ENCODE data around the gene ZBTB2.
"Not testable (repeated sequence)": the region's sequence is repeated elsewhere in the genome, so short reads cannot be mapped to it uniquely, and the experiment has no call there.

ZBTB2 gene

DNA sequence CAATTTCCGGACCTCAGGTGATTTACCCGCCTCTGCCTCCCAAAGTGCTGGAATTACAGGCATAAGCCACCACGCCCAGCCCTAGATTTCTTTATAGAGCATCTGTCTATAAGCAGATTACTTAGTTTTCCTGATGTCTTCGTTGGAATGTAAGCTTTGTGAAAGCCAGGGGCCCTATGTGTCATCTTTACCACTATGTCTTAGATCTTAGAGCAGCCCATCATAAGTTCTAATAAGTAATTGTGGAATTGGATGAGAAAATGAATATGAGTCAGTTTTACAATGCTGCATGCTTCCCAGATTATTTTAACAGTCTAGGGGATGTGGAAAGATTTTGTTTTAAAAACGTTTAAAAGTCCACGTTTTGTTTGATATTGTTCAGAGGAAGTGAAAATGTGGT lies 9.1 kb upstream of the ZBTB2 start:
- no peak for DNase-seq (ENCODE audit: low read depth)

- DNase-seq (ENCODE audit: low read depth), result no peak
Observed at GRCh38 chr6:151399679-151400078, 8.3 kb upstream of the ZBTB2 start.

GRCh38 chr6:151393410-151393809 lies 2.1 kb upstream of the ZBTB2 start:
- no peak for DNase-seq (ENCODE audit: low read depth)

GRCh38 chr6:151392427-151392826 lies 1.1 kb upstream of the ZBTB2 start:
- no peak for DNase-seq (ENCODE audit: low read depth)

DNA sequence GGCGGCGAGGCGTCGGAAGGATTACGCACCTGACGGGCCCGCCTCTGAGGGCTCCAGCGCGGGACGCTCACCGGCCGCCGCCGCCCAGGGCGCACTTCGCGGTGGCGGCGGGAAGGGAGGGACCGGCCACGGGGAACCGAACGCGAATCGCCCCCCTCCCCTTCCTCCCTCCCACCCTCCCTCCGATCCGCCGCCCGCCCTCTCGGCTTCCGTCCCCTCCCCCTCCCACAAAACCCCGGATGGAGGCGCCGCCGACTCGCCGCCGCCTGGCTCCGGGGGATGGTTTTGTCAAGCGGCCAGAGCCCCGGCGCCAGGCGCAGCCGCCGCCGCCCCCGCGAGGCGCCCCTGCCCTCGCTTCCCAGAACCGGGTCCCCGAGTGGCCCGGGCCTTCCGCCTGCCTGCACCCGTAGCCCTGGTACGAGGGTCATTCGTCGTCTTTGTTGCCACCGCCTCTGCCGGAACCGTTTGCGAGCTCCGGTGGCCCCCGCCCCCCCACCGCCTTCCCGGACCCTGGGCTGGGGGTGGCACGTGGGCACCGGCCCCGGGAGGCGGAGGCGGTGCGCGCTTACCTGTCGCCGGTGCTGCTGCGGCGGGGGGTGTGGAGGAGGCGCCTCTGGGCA lies 398 bp downstream of the ZBTB2 start:
- DNase-seq (ENCODE audit: low read depth), result peak; percentile 65

- peak; percentile 93 for DNase-seq (ENCODE audit: low read depth)
Observed at GRCh38 chr6:151390276-151390850, 996 bp downstream of the ZBTB2 start.

GRCh38 chr6:151389618-151390275 lies 1.6 kb downstream of the ZBTB2 start:
- DNase-seq (ENCODE audit: low read depth), result no peak

DNA sequence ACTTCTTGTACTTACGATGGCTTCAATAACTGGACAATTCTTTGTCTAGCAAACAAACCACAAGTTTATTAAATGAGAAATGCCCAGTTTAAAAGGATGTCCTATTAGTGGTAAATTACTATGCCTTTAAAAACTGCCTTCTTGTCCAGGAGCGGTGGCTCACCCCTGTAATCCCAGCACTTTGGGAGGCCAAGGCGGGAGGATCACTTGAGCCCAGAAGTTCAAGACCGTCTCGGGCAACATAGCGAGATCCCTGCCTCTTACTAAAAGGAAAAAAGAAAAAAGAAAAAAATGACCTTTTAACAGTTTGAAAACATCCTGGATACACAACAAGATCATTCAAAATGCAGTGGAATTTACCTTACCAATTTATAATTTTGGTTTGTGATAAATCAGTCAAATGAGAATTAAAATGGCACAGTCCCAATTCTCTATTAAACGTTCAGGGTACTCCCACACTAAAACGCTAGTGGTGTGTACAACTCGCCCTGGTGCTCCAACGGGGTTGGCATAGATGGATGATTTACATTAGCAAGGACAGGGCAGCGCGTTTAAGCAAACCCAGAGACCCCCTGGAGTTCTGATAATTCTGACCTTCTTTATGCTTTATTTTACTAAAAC lies 2.3 kb downstream of the ZBTB2 start:
- DNase-seq (ENCODE audit: low read depth), result no peak

GRCh38 chr6:151388236-151388635 lies 3.1 kb downstream of the ZBTB2 start:
- DNase-seq (ENCODE audit: low read depth), result no peak

GRCh38 chr6:151387175-151387970 lies 4.0 kb downstream of the ZBTB2 start:
- DNase-seq (ENCODE audit: low read depth), result no peak

DNA sequence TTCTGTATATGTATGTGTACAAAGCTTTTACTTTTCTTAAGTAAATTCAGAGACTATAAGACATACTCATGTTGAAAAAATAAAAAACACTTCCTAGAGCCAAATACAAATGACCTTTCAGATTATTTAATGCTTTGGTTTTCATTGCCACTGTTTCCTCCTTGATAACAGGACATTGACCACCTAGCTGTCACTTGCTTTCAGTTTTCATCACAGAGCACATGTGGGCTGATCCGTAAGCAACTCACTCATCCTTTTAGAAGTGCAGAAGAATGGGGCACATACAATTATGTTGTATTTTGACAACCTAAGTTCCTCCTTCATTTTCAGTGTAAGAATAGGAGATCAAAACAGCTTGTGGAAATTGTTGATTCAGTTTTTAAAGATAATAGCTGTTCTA lies 6.2 kb downstream of the ZBTB2 start:
- DNase-seq (ENCODE audit: low read depth), result no peak

- no peak for DNase-seq (ENCODE audit: low read depth)
Observed at GRCh38 chr6:151384151-151384550, 7.2 kb downstream of the ZBTB2 start.

GRCh38 chr6:151382631-151383030 lies 8.7 kb downstream of the ZBTB2 start:
- DNase-seq (ENCODE audit: low read depth), result not testable (repeated sequence)

DNA sequence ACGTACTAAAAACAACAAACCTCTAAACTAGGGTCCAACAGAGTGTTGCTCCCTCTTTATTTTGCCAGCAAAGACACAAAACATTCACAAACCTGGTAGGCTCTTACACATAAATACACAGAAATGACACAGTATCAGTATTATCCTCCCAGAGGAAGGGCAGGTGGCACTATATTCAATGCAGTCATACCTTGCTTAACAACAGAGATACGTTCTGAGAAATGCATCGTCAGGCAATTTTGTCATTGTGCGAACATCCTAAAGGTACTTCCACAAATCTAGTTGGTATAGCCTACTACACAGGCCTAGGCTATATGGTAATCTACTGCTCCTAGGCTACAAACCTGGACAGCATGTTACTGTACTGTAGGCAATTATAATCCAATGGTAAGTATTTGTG lies 9.6 kb downstream of the ZBTB2 start:
- DNase-seq (ENCODE audit: low read depth), result no peak

DNA sequence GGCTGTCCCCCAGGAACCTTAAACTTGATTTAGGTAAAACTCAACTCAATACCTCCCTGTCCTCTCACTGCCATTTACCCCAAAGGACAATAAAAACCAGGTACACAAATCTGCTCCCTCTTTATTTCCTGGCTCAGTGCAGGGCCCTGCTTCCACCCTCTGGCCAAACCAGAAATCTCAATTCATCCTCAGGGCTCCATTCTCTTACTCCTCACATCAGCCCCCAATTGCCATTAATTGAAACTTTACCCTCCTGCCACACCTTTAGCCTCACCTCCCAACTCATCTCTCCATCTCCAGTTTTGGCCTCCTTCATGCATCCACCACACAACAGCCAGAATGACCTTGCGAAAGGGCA lies 10.5 kb downstream of the ZBTB2 start:
- DNase-seq (ENCODE audit: low read depth), result no peak

DNA sequence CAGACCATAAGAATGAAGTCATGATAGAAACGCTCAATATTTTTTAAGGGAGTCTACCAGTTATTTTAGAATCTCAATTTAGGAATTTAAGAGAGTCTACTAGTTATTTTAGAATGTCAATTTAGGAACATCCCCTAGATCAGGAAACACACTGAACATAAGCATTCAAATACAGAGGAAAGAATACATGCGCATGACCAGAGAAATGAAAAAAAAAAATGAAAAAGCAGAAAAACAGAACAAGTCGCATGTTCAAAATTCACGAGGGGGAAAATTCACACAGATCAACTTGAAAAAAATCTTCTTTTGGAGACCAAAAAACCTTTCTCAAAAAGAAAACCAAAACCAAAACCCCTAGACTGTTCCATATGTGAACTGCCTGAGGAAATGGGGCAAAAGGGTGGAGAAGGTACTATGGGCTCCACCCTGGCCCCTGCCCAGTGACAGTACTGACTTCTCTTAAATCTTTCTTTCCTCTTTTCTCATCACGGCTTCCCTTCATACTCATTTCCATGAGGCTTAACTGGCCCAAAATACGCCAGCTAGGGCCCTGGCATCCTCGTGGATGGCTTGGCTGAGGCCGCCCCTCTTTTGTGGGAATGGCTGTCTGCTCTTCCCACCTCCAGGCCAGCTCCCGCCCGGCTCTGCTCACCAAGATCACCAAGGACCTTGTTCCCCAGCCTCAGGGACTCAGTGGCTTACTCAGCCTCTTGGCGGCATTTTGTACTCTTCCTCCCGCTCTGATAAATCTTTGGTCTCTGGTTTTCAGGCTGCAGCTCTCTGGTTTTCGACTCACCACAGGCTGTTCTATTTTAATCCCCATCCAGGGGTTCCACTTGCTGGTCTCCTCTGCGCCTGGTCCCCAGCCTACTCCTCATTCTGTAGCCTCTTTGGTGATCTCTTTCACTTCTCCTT lies 11.2 kb downstream of the ZBTB2 start:
- no peak for DNase-seq (ENCODE audit: low read depth)

- DNase-seq (ENCODE audit: low read depth), result no peak
Observed at GRCh38 chr6:151377095-151377494, 14.3 kb downstream of the ZBTB2 start.

DNA sequence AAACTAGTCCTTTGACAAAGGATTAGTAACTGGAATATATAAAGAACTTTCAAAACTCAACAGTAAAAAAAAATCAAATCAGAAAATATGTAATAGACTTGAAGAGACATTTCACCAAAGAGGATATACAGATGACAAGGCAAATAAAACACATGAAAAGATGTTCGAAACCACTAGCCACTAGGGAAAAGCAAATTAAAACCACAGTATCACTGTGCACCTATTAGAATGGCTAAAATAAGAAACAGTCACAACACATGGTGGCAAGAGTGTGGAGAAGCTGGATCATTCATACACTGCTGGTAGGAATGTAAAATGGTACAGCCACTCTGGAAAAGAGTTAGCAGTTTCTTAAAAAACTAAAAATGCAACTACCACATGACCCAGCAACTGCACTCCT lies 14.9 kb downstream of the ZBTB2 start:
- DNase-seq (ENCODE audit: low read depth), result no peak

- DNase-seq (ENCODE audit: low read depth), result no peak
Observed at GRCh38 chr6:151375833-151376232, 15.5 kb downstream of the ZBTB2 start.

DNA sequence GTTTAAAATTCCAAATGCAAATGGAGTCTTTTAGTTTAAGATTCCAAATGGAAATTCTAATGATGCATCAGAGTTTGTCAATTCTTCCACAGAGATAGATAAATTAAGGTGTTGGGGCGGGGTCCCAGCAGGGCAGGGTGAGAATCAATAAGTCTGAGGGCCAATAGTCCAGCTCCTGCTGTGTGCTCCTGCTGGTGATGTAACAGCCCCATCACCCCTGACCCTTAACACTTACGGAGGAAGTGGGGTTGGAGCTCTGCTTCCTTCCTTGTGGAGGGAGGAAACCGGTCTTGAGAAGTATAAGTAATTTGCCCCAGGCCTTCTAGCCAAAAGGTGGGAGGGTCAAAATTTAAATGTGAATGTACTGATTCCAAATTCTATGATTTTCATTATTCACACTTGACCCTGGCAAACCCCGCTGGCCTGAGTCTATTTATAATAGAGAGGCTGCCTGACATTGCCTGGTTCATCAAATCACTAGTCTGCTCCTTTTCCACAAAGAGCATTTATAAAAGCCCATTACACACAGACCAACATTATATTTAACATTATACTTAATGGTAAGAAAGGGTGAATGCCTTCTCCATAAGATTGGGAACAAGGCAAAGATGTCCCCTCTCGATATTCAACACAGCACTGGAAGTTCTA lies 17.2 kb downstream of the ZBTB2 start:
- DNase-seq (ENCODE audit: low read depth), result no peak

GRCh38 chr6:151372164-151372563 lies 19.2 kb downstream of the ZBTB2 start:
- DNase-seq (ENCODE audit: low read depth), result no peak
